IMR-90 (cell line): ENCODE data around the gene EFCAB5. TPM values are rescaled to one million over a fixed set of nuclear protein-coding genes. Genes with fewer than 3 reads are reported as not detected.
A peak's percentile ranks its signal among the peaks of the same experiment; 100 is the strongest.

Experiments used
- ATAC-seq: fragments of 200-7000 bp; cut with Tn5 transposase; 2 replicates; pipeline ENCODE4 v1.9.1; 2020; ENCODE audit warnings: low read depth, mild to moderate bottlenecking, moderate library complexity
- BruUV-seq: library from RNA; stranded (reverse); fragments of 400-500 nt; replicated peaks from 2 replicates; lab custom pipeline; 2021; lab: Mats Ljungman, UMichigan
- CTCF ChIA-PET: fragments of 300-600 bp; formaldehyde crosslinking; extraction: SDS; loops from one replicate; lab custom pipeline; 2021; ENCODE audit warnings: antibody characterized with exemption; lab: Yijun Ruan, JAX
- POLR2A ChIA-PET: fragments of 300-600 bp; sonication (Branson Sonifier 250); formaldehyde crosslinking; loops from one replicate; lab custom pipeline; 2022; ENCODE audit warnings: antibody characterized with exemption; ENCODE audit not compliant: unreplicated experiment; lab: Charles Lee
- DNase-seq: peaks from one replicate; pipeline ENCODE4 v3.0.0; 2013
- H2AFZ ChIP-seq: replicated peaks from 2 replicates; pipeline ENCODE3; 2013; ENCODE audit warnings: low read length, mild to moderate bottlenecking; ENCODE audit not compliant: poor library complexity
- H2AK5ac ChIP-seq: 2 replicates; pipeline ENCODE4 v1.6.1; 2013; ENCODE audit warnings: low read depth, low read length, inconsistent platforms
- H2AK9ac ChIP-seq: replicated peaks from 2 replicates; pipeline ENCODE3; 2013; ENCODE audit warnings: mild to moderate bottlenecking, low read depth, low read length, moderate library complexity; ENCODE audit not compliant: poor library complexity
- H2BK120ac ChIP-seq: 2 replicates; pipeline ENCODE4 v1.6.1; 2013; ENCODE audit warnings: low read depth, low read length, inconsistent platforms
- H2BK15ac ChIP-seq: 3 replicates; pipeline ENCODE4 v1.6.1; 2013; ENCODE audit warnings: low read depth, low read length, inconsistent platforms
- H2BK20ac ChIP-seq: 2 replicates; pipeline ENCODE4 v1.6.1; 2013; ENCODE audit warnings: low read depth, mild to moderate bottlenecking, inconsistent platforms, low read length, moderate library complexity
- H2BK5ac ChIP-seq: 2 replicates; pipeline ENCODE4 v1.6.1; 2013; ENCODE audit warnings: mild to moderate bottlenecking, low read depth, low read length, inconsistent platforms; ENCODE audit not compliant: poor library complexity, severe bottlenecking
- H3K14ac ChIP-seq: replicated peaks from 2 replicates; pipeline ENCODE4 v1.6.1; 2013; ENCODE audit warnings: low read depth, low read length, inconsistent platforms
- H3K18ac ChIP-seq: 2 replicates; pipeline ENCODE4 v1.6.1; 2013; ENCODE audit warnings: low read depth, low read length, control low read depth
- H3K23ac ChIP-seq: 2 replicates; pipeline ENCODE4 v1.6.1; 2013; ENCODE audit warnings: low read depth, low read length, inconsistent platforms
- H3K27ac ChIP-seq: 2 replicates; pipeline ENCODE4 v1.5.1; 2013; ENCODE audit warnings: mild to moderate bottlenecking, control low read depth, low read length; ENCODE audit not compliant: insufficient read depth
- H3K27me3 ChIP-seq: 2 replicates; pipeline ENCODE4 v1.6.1; 2013; ENCODE audit warnings: low read length; ENCODE audit not compliant: control insufficient read depth, insufficient read depth
- H3K36me3 ChIP-seq: 2 replicates; pipeline ENCODE4 v1.6.1; 2013; ENCODE audit warnings: low read length, mixed read lengths; ENCODE audit not compliant: control insufficient read depth, insufficient read depth
- H3K4ac ChIP-seq: 2 replicates; pipeline ENCODE4 v1.6.1; 2013; ENCODE audit warnings: low read depth, low read length, inconsistent platforms
- H3K4me1 ChIP-seq: 2 replicates; pipeline ENCODE4 v1.6.1; 2013; ENCODE audit warnings: low read length, mixed read lengths; ENCODE audit not compliant: control insufficient read depth, insufficient read depth
- H3K4me2 ChIP-seq: 2 replicates; pipeline ENCODE4 v1.6.1; 2013; ENCODE audit warnings: low read depth, mild to moderate bottlenecking, control low read depth, low read length, moderate library complexity
- H3K4me3 ChIP-seq: 2 replicates; pipeline ENCODE4 v1.5.1; 2013; ENCODE audit warnings: low read depth, mild to moderate bottlenecking, control low read depth, low read length, moderate library complexity; ENCODE audit not compliant: insufficient read depth
- H3K56ac ChIP-seq: 2 replicates; pipeline ENCODE4 v1.6.1; 2013; ENCODE audit warnings: low read length, inconsistent platforms; ENCODE audit not compliant: insufficient read depth; ENCODE audit errors: extremely low read depth
- H3K79me1 ChIP-seq, 2 experiments: 2 replicates each; pipeline ENCODE4 v1.6.1; 2013; ENCODE audit warnings: low read length in 2 of 2, inconsistent platforms in 1 of 2, low read depth in 1 of 2
- H3K9ac ChIP-seq: 2 replicates; pipeline ENCODE4 v1.6.1; 2013; ENCODE audit warnings: low read depth, low read length, control low read depth
- H3K9me1 ChIP-seq: 2 replicates; pipeline ENCODE4 v1.6.1; 2013; ENCODE audit warnings: low read length, inconsistent platforms; ENCODE audit not compliant: insufficient read depth
- H3K9me3 ChIP-seq: 2 replicates; pipeline ENCODE4 v1.6.1; 2013; ENCODE audit warnings: low read length; ENCODE audit not compliant: control insufficient read depth, insufficient read depth
- H4K20me1 ChIP-seq: 2 replicates; pipeline ENCODE4 v1.6.1; 2013; ENCODE audit warnings: low read length, inconsistent platforms; ENCODE audit not compliant: insufficient read depth
- H4K5ac ChIP-seq: 2 replicates; pipeline ENCODE4 v1.6.1; 2013; ENCODE audit warnings: mild to moderate bottlenecking, low read depth, low read length, control low read depth
- H4K8ac ChIP-seq, 2 experiments: 2 replicates each; pipeline ENCODE4 v1.6.1; 2013; ENCODE audit warnings: low read depth in 2 of 2, low read length in 2 of 2, control low read depth in 1 of 2, inconsistent platforms in 1 of 2
- H4K91ac ChIP-seq: 2 replicates; pipeline ENCODE4 v1.6.1; 2013; ENCODE audit warnings: low read depth, low read length, inconsistent platforms; ENCODE audit not compliant: insufficient read depth
- BHLHE40 ChIP-seq: fragments of 150-350 bp; IDR thresholded peaks from 2 replicates; pipeline ENCODE4 v1.6.1; 2016; ENCODE audit warnings: mild to moderate bottlenecking, low read depth, low read length
- CEBPB ChIP-seq: IDR thresholded peaks from 2 replicates; pipeline ENCODE4 v1.6.1; 2012; ENCODE audit warnings: low read depth, low read length, improper control_type of control experiment
- CHD1 ChIP-seq: IDR thresholded peaks from 2 replicates; pipeline ENCODE4 v1.6.1; 2012; ENCODE audit warnings: low read depth, low read length, improper control_type of control experiment
- FOS ChIP-seq: fragments of 150-350 bp; IDR thresholded peaks from 2 replicates; pipeline ENCODE4 v1.6.1; 2016; ENCODE audit warnings: low read depth, low read length
- MAZ ChIP-seq: IDR thresholded peaks from 2 replicates; pipeline ENCODE4 v1.6.1; 2012; ENCODE audit warnings: low read depth, mild to moderate bottlenecking, low read length, improper control_type of control experiment, moderate library complexity, borderline replicate concordance
- MXI1 ChIP-seq: IDR thresholded peaks from 2 replicates; pipeline ENCODE4 v1.6.1; 2012; ENCODE audit warnings: low read depth, mild to moderate bottlenecking, low read length, moderate library complexity, borderline replicate concordance
- NFE2L2 ChIP-seq: fragments of 150-350 bp; IDR thresholded peaks from 2 replicates; pipeline ENCODE4 v1.6.1; 2016; ENCODE audit warnings: low read depth, mild to moderate bottlenecking, low read length
- RAD21 ChIP-seq: IDR thresholded peaks from 2 replicates; pipeline ENCODE4 v1.6.1; 2012; ENCODE audit warnings: low read length, improper control_type of control experiment
- RCOR1 ChIP-seq: IDR thresholded peaks from 2 replicates; pipeline ENCODE4 v1.6.1; 2012; ENCODE audit warnings: mild to moderate bottlenecking, low read length, improper control_type of control experiment; ENCODE audit not compliant: insufficient replicate concordance
- RFX5 ChIP-seq: IDR thresholded peaks from 2 replicates; pipeline ENCODE4 v1.8.0; 2012; ENCODE audit warnings: low read depth, mild to moderate bottlenecking, low read length, moderate library complexity
- SMC3 ChIP-seq: fragments of 150-350 bp; IDR thresholded peaks from 2 replicates; pipeline ENCODE4 v1.6.1; 2016; ENCODE audit warnings: low read depth, mild to moderate bottlenecking, antibody characterized with exemption, low read length, moderate library complexity
- WGBS, 2 experiments: methylation state at CpG; one replicate each; pipeline versions ENCODE4 v1.1.5 to v1.1.7; 2013; ENCODE audit warnings: missing lambda C conversion rate in 2 of 2; ENCODE audit not compliant: insufficient read length in 1 of 2; ENCODE audit errors: extremely low coverage in 2 of 2; 5-methylcytosine and 5-hydroxymethylcytosine counted together
- dilution Hi-C: fragments of 300-500 bp; cut with HindIII; formaldehyde crosslinking; loops from one replicate; pipeline ENCODE4 v1.14.3; 2018; ENCODE audit warnings: low sequenced_read_pairs; ENCODE audit not compliant: unreplicated experiment
- in situ Hi-C: fragments of 300-500 bp; cut with MboI; formaldehyde crosslinking; loops from 3 replicates; pipeline ENCODE4 v1.14.3; 2019; ENCODE audit warnings: low sequenced_read_pairs, inconsistent platforms, mixed read lengths
- intact Hi-C: fragments of 100-400 bp; cut with micrococcal nuclease; formaldehyde crosslinking; loops from 2 replicates; pipeline ENCODE4 v1.10.0; 2022
- polyA plus RNA-seq, 3 experiments: library from polyadenylated mRNA; depleted of rRNA; stranded (reverse); fragments of >200 nt; gene quantifications; 2 replicates each; pipeline ENCODE4 v1.2.3, GENCODE V29; 2012; ENCODE audit warnings: low replicate concordance in 1 of 3
- total RNA-seq: library from RNA; depleted of rRNA; stranded (reverse); fragments of >200 nt; gene quantifications from 2 replicates; pipeline ENCODE4 v1.2.3, GENCODE V29; 2012
- TF ChIP-seq, protein P1 (sequence below): conservative IDR thresholded peaks from 2 replicates; pipeline ENCODE4 v1.5.1; 2012; ENCODE audit warnings: mild to moderate bottlenecking, low read depth, low read length, improper control_type of control experiment
- TF ChIP-seq, protein P2 (sequence below): fragments of 150-350 bp; IDR thresholded peaks from 2 replicates; pipeline ENCODE4 v1.6.1; 2017; ENCODE audit warnings: mild to moderate bottlenecking, antibody characterized with exemption, low read length, low read depth
- TF ChIP-seq, protein P3 (sequence below): fragments of 150-350 bp; IDR thresholded peaks from 2 replicates; pipeline ENCODE4 v1.6.1; 2016; ENCODE audit warnings: low read depth, mild to moderate bottlenecking, low read length, moderate library complexity, borderline replicate concordance

EFCAB5 gene
- total and polyA plus RNA-seq, 2 of the 4 experiments (the other 2 are of a cell fraction): 0.14 TPM; not detected in 1

DNA sequence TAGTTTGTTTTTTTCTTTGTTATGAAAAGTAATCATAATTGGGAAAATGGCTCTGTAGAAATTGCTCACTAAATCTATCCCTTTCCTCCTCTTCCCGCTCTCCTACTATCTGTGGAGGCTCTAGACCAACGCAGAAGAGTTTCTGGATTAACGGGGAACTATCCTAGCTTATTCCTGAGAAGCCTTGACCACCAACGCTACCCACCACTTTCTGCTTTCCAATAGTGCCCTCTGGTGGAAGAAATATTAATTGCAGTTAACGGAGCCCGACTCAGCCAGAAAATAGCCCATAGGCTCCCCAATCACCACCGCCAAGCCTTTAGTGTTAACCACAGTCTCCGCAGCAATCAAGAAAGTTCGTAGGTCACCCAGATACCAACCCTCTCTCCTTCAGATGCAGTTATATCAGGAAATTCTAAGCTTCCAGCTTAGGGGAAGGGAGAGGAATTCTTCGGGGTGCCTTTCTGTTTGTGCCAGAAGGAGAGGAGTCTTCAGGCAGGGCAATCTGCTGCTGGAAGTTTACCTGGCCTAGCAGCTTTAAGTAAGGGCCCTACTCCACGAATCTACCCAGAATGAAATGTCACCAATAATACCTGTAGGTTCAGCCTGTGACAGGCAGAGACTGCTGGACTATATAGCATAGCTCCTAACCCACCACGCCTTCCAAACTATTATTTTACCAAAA is 152.2 kb downstream of the EFCAB5 start:
- Histone ChIP-seq H3K18ac (no peak overlapping the region), H3K9me1 (0 out of 2 replicates have a peak, but pooled peaks cover 4% of the 10 kb centered on the region), H2BK120ac (no peak overlapping the region), H3K4me1 (peaks cover 2% of the 10 kb centered on the region), H3K56ac (no peak overlapping the region), H3K79me1 (no peaks in the 10 kb centered on the region), H4K5ac (no peak overlapping the region), H3K9me3 (no peaks in the 10 kb centered on the region), H2AFZ (peak overlapping the region; percentile 11), H2BK20ac (no peak overlapping the region), H3K9ac (no peak overlapping the region), H2AK5ac (no peak overlapping the region), H3K4me3 (no peak overlapping the region), H3K36me3 (no peaks in the 10 kb centered on the region), H3K27me3 (no peaks in the 10 kb centered on the region), H4K91ac (no peak overlapping the region), H3K4me2 (peak overlapping the region; percentile 56; the same call in 1 of the 2 replicates), H2BK5ac (no peak overlapping the region), H3K4ac (no peak overlapping the region), H4K20me1 (no peaks in the 10 kb centered on the region), H4K8ac (no peak overlapping the region; a peak in 1 of 4 replicates), H2BK15ac (no peak overlapping the region), H3K27ac (no peak overlapping the region), H2AK9ac (no peak overlapping the region), H3K23ac (no peak overlapping the region), H3K14ac (no peak overlapping the region)
- ATAC-seq: peak; percentile 76
- dilution Hi-C loops: no loop called here
- POLR2A ChIA-PET: no interaction called here
- CTCF ChIA-PET: interaction anchor here (0.6 to 2.8 kb wide), 22 partner anchors 11 to 488 kb away, joined by 3 to 27 read pairs (median 4); no protein-coding TSS in a partner anchor
- intact Hi-C loops: loop anchor here (1.0 kb wide), 4 partner anchors 67 to 454 kb away; no protein-coding TSS in a partner anchor
- in situ Hi-C loops: no loop called here
- no CpG with 5 or more reads among the region's 12 CpGs for WGBS, 2 experiments
- BruUV-seq: no TSS peak
- DNase-seq: peak; percentile 58
- TF ChIP-seq RAD21 (peak; percentile 94), RCOR1 (no peak), SMC3 (peak; percentile 77), MXI1 (no peak), CEBPB (no peak), RFX5 (no peak), BHLHE40 (no peak), MAZ (peak; percentile 26; the same call in 1 of the 2 replicates), NFE2L2 (no peak), FOS (no peak), CHD1 (0 out of 2 replicates have a peak, but pooled peaks have one; percentile 38)
- TF ChIP-seq, protein P1, sequence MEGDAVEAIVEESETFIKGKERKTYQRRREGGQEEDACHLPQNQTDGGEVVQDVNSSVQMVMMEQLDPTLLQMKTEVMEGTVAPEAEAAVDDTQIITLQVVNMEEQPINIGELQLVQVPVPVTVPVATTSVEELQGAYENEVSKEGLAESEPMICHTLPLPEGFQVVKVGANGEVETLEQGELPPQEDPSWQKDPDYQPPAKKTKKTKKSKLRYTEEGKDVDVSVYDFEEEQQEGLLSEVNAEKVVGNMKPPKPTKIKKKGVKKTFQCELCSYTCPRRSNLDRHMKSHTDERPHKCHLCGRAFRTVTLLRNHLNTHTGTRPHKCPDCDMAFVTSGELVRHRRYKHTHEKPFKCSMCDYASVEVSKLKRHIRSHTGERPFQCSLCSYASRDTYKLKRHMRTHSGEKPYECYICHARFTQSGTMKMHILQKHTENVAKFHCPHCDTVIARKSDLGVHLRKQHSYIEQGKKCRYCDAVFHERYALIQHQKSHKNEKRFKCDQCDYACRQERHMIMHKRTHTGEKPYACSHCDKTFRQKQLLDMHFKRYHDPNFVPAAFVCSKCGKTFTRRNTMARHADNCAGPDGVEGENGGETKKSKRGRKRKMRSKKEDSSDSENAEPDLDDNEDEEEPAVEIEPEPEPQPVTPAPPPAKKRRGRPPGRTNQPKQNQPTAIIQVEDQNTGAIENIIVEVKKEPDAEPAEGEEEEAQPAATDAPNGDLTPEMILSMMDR: peak; percentile 89
- TF ChIP-seq, protein P2, sequence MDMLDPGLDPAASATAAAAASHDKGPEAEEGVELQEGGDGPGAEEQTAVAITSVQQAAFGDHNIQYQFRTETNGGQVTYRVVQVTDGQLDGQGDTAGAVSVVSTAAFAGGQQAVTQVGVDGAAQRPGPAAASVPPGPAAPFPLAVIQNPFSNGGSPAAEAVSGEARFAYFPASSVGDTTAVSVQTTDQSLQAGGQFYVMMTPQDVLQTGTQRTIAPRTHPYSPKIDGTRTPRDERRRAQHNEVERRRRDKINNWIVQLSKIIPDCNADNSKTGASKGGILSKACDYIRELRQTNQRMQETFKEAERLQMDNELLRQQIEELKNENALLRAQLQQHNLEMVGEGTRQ: no peak
- TF ChIP-seq, protein P3, sequence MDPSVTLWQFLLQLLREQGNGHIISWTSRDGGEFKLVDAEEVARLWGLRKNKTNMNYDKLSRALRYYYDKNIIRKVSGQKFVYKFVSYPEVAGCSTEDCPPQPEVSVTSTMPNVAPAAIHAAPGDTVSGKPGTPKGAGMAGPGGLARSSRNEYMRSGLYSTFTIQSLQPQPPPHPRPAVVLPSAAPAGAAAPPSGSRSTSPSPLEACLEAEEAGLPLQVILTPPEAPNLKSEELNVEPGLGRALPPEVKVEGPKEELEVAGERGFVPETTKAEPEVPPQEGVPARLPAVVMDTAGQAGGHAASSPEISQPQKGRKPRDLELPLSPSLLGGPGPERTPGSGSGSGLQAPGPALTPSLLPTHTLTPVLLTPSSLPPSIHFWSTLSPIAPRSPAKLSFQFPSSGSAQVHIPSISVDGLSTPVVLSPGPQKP: no peak
